ENCODE measurements around the gene SDK1.
"Not testable (repeated sequence)": the region's sequence is repeated elsewhere in the genome, so short reads cannot be mapped to it uniquely, and the experiment has no call there.

DNA sequence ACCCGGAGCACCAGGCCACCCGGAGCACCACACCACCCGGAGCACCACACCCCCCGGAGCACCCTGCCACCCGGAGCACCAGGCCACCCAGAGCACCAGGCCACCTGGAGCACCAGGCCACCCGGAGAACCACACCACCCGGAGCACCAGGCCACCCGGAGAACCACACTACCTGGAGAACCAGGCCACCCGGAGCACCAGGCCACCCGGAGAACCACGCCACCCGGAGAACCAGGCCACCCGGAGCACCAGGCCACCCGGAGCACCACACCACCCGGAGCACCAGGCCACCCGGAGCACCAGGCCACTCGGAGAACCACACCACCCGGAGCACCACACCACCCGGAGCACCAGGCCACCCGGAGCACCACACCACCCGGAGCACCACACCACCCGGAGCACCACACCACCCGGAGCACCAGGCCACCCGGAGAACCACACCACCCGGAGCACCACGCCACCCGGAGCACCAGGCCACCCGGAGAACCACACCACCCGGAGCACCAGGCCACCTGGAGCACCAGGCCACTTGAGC lies 916.1 kb downstream of the SDK1 start:
- TF ChIP-seq, protein P1, sequence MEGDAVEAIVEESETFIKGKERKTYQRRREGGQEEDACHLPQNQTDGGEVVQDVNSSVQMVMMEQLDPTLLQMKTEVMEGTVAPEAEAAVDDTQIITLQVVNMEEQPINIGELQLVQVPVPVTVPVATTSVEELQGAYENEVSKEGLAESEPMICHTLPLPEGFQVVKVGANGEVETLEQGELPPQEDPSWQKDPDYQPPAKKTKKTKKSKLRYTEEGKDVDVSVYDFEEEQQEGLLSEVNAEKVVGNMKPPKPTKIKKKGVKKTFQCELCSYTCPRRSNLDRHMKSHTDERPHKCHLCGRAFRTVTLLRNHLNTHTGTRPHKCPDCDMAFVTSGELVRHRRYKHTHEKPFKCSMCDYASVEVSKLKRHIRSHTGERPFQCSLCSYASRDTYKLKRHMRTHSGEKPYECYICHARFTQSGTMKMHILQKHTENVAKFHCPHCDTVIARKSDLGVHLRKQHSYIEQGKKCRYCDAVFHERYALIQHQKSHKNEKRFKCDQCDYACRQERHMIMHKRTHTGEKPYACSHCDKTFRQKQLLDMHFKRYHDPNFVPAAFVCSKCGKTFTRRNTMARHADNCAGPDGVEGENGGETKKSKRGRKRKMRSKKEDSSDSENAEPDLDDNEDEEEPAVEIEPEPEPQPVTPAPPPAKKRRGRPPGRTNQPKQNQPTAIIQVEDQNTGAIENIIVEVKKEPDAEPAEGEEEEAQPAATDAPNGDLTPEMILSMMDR (IDR thresholded peaks at IDR 0.05; ENCODE audit: low read depth, low read length), result not testable (repeated sequence)
- TF ChIP-seq POLR2A (IDR thresholded peaks at IDR 0.05; ENCODE audit: extremely low read depth, insufficient read length), result not testable (repeated sequence)

All from NB4 (cell line).